GM18909 (cell line): ENCODE results near the gene KAZN.

Experiments used
- ATAC-seq: cut with Tn5 transposase; IDR thresholded peaks from one replicate; pipeline ENCODE4 v1.9.1; 2021; ENCODE audit warnings: mild to moderate bottlenecking; ENCODE audit not compliant: unreplicated experiment, poor library complexity

The KAZN gene

GRCh38 chr1:14922942-14923726 lies 324.6 kb downstream of the KAZN start:
- ATAC-seq, result no peak

GRCh38 chr1:14923727-14924452 lies 325.4 kb downstream of the KAZN start:
- no peak for ATAC-seq

- no peak for ATAC-seq
Measured at GRCh38 chr1:14924455-14925331, 326.2 kb downstream of the KAZN start.

- no peak for ATAC-seq
Measured at GRCh38 chr1:14925336-14926136, 327.1 kb downstream of the KAZN start.

GRCh38 chr1:14926229-14926628 lies 327.7 kb downstream of the KAZN start:
- ATAC-seq, result no peak

- ATAC-seq, result no peak
Measured at GRCh38 chr1:14926818-14927575, 328.5 kb downstream of the KAZN start.

GRCh38 chr1:14928412-14928811 lies 329.9 kb downstream of the KAZN start:
- no peak for ATAC-seq

GRCh38 chr1:14928886-14929546 lies 330.5 kb downstream of the KAZN start:
- no peak for ATAC-seq

GRCh38 chr1:14929547-14930246 lies 331.2 kb downstream of the KAZN start:
- ATAC-seq, result no peak

- no peak for ATAC-seq
Measured at GRCh38 chr1:14930247-14930965, 331.9 kb downstream of the KAZN start.

GRCh38 chr1:14932034-14932638 lies 333.7 kb downstream of the KAZN start:
- no peak for ATAC-seq

GRCh38 chr1:14934867-14935266 lies 336.4 kb downstream of the KAZN start:
- ATAC-seq, result no peak

- no peak for ATAC-seq
Measured at GRCh38 chr1:14936815-14937214, 338.3 kb downstream of the KAZN start.

- ATAC-seq, result no peak
Measured at GRCh38 chr1:14937288-14937949, 338.9 kb downstream of the KAZN start.

GRCh38 chr1:14939527-14940284 lies 341.2 kb downstream of the KAZN start:
- ATAC-seq, result no peak

- ATAC-seq, result no peak
Measured at GRCh38 chr1:14940285-14940870, 341.9 kb downstream of the KAZN start.
